Mesodermal cell (in vitro differentiated cells): ENCODE data around the gene NKX3-2. TPM values are rescaled to one million over a fixed set of nuclear protein-coding genes. Genes with fewer than 3 reads are reported as not detected.

Source experiments
- H3K27ac ChIP-seq: 2 replicates; pipeline ENCODE4 v1.7.0; 2013; ENCODE audit warnings: mild to moderate bottlenecking, low read depth, low read length, moderate library complexity; ENCODE audit not compliant: severe bottlenecking
- H3K36me3 ChIP-seq: 2 replicates; pipeline ENCODE4 v1.7.1; 2013; ENCODE audit warnings: mild to moderate bottlenecking, low read length, moderate library complexity; ENCODE audit not compliant: control insufficient read depth, insufficient read depth
- H3K4me1 ChIP-seq: one replicate; pipeline ENCODE4 v1.7.1; 2013; ENCODE audit warnings: mild to moderate bottlenecking, low read length; ENCODE audit not compliant: insufficient read depth, control insufficient read depth, poor library complexity, severe bottlenecking
- H3K4me3 ChIP-seq: 2 replicates; pipeline ENCODE4 v1.7.0; 2013; ENCODE audit warnings: low read length, control low read depth, mild to moderate bottlenecking; ENCODE audit not compliant: insufficient read depth, poor library complexity, severe bottlenecking; ENCODE audit errors: extremely low read depth
- H3K9me3 ChIP-seq: 2 replicates; pipeline ENCODE4 v1.7.1; 2013; ENCODE audit warnings: mild to moderate bottlenecking, low read length, moderate library complexity; ENCODE audit not compliant: control insufficient read depth
- WGBS, 2 experiments: methylation state at CpG; one replicate each; pipeline ENCODE4 v1.1.5; 2013; ENCODE audit warnings: missing lambda C conversion rate in 2 of 2; ENCODE audit not compliant: insufficient coverage in 2 of 2; 5-methylcytosine and 5-hydroxymethylcytosine counted together
- polyA plus RNA-seq, 2 experiments: library from polyadenylated mRNA; stranded (reverse); fragments of 50-300 nt; gene quantifications; one replicate each; pipeline ENCODE4 v1.2.3, GENCODE V29; 2013

The NKX3-2 gene
- 7.3 TPM for polyA plus RNA-seq (2013, experiment 1 of 2)
- 6.4 TPM for polyA plus RNA-seq (2013, experiment 2 of 2)

- Histone ChIP-seq H3K27ac (peak within 1 kb of the TSS; percentile 91), H3K4me1 (peaks cover 27% of the 10 kb centered on the region), H3K4me3 (peak within 1 kb of the TSS; percentile 81), H3K36me3 (peaks cover 22% of the 10 kb centered on the region), H3K9me3 (no peaks in the 10 kb centered on the region)
- WGBS, 2 experiments = 1% methylated on average over 56 to 59 of the region's 96 CpGs
These were observed at the start of gene NKX3-2 for GRCh38 chr4:13543839-13544605. TSS of gene NKX3-2 (minus strand) at chr4:13544508. CDS start at chr4:13544414, 94 bp downstream.

- peaks cover 74% of the 10 kb centered on the region for H3K36me3 ChIP-seq
- WGBS, 2 experiments = no CpG with 5 or more reads among the region's 4 CpGs
These were observed 47.9 kb upstream of the NKX3-2 start for GRCh38 chr4:13592220-13592619.

GRCh38 chr4:13590766-13591165, 46.5 kb upstream of the NKX3-2 start:
- peaks cover 63% of the 10 kb centered on the region for H3K36me3 ChIP-seq
- H3K27ac ChIP-seq = no peak overlapping the region
- no peaks in the 10 kb centered on the region for H3K9me3 ChIP-seq
- H3K4me3 ChIP-seq = no peak overlapping the region
- WGBS, 2 experiments = 100% methylated on average over 1 of the region's 2 CpGs; no CpG with 5 or more reads in 1 of the 2 experiments
- H3K4me1 ChIP-seq = no peaks in the 10 kb centered on the region

More at GRCh38 chr4:13592220-13592619, 47.9 kb upstream of the NKX3-2 start:
- Histone ChIP-seq H3K4me3 (no peak overlapping the region), H3K27ac (no peak overlapping the region), H3K9me3 (no peaks in the 10 kb centered on the region), H3K4me1 (no peaks in the 10 kb centered on the region)

GRCh38 chr4:13588954-13589353, 44.6 kb upstream of the NKX3-2 start:
- Histone ChIP-seq H3K27ac (no peak overlapping the region), H3K36me3 (peaks cover 65% of the 10 kb centered on the region), H3K9me3 (no peaks in the 10 kb centered on the region), H3K4me3 (no peak overlapping the region), H3K4me1 (no peaks in the 10 kb centered on the region)

- Histone ChIP-seq H3K4me3 (no peak overlapping the region), H3K27ac (no peak overlapping the region), H3K36me3 (peaks cover 79% of the 10 kb centered on the region), H3K9me3 (no peaks in the 10 kb centered on the region), H3K4me1 (no peaks in the 10 kb centered on the region)
- 86 to 100% methylated on average over 1 of the region's 5 CpGs for WGBS, 2 experiments
These were observed 40.2 kb upstream of the NKX3-2 start for GRCh38 chr4:13584481-13584880.

- no CpG with 5 or more reads among the region's 2 CpGs for WGBS, 2 experiments
- H3K36me3 ChIP-seq = peaks cover 87% of the 10 kb centered on the region
These were observed 35.7 kb upstream of the NKX3-2 start for GRCh38 chr4:13580036-13580435.

GRCh38 chr4:13577660-13578059, 33.4 kb upstream of the NKX3-2 start:
- Histone ChIP-seq H3K9me3 (no peaks in the 10 kb centered on the region), H3K36me3 (peaks cover 85% of the 10 kb centered on the region), H3K4me1 (no peaks in the 10 kb centered on the region), H3K27ac (no peak overlapping the region), H3K4me3 (no peak overlapping the region)
- 85 to 100% methylated on average over 2 to 3 of the region's 3 CpGs for WGBS, 2 experiments

More at GRCh38 chr4:13580036-13580435, 35.7 kb upstream of the NKX3-2 start:
- H3K4me3 ChIP-seq = no peak overlapping the region
- H3K9me3 ChIP-seq = no peaks in the 10 kb centered on the region
- H3K4me1 ChIP-seq = no peaks in the 10 kb centered on the region
- no peak overlapping the region for H3K27ac ChIP-seq

- peaks cover 62% of the 10 kb centered on the region for H3K36me3 ChIP-seq
- no peak overlapping the region for H3K4me3 ChIP-seq
- H3K27ac ChIP-seq = no peak overlapping the region
- H3K4me1 ChIP-seq = no peaks in the 10 kb centered on the region
- H3K9me3 ChIP-seq = no peaks in the 10 kb centered on the region
- WGBS, 2 experiments = 78 to 86% methylated on average over 1 of the region's 2 CpGs
These were observed 26.6 kb upstream of the NKX3-2 start for GRCh38 chr4:13570916-13571315.

GRCh38 chr4:13567125-13567524, 22.8 kb upstream of the NKX3-2 start:
- H3K36me3 ChIP-seq = peaks cover 34% of the 10 kb centered on the region
- H3K27ac ChIP-seq = no peak overlapping the region
- 88 to 90% methylated on average over 2 to 5 of the region's 5 CpGs for WGBS, 2 experiments

GRCh38 chr4:13562876-13563275, 18.6 kb upstream of the NKX3-2 start:
- no peak overlapping the region for H3K4me3 ChIP-seq
- H3K9me3 ChIP-seq = no peaks in the 10 kb centered on the region
- H3K4me1 ChIP-seq = peaks cover 22% of the 10 kb centered on the region
- no CpG with 5 or more reads among the region's 1 CpG for WGBS, 2 experiments
- H3K27ac ChIP-seq = no peak overlapping the region
- peaks cover 7% of the 10 kb centered on the region for H3K36me3 ChIP-seq

More at GRCh38 chr4:13567125-13567524, 22.8 kb upstream of the NKX3-2 start:
- H3K4me1 ChIP-seq = peaks cover under 1% of the 10 kb centered on the region
- no peaks in the 10 kb centered on the region for H3K9me3 ChIP-seq
- no peak overlapping the region for H3K4me3 ChIP-seq

GRCh38 chr4:13561673-13562072, 17.4 kb upstream of the NKX3-2 start:
- H3K36me3 ChIP-seq = peaks cover 4% of the 10 kb centered on the region

More at GRCh38 chr4:13561673-13562072, 17.4 kb upstream of the NKX3-2 start:
- H3K4me1 ChIP-seq = peaks cover 22% of the 10 kb centered on the region
- WGBS, 2 experiments = 70 to 83% methylated on average over 1 to 2 of the region's 4 CpGs
- no peaks in the 10 kb centered on the region for H3K9me3 ChIP-seq
- H3K27ac ChIP-seq = no peak overlapping the region
- H3K4me3 ChIP-seq = no peak overlapping the region
